GM12878 (cell line): ENCODE measurements around the gene SPATA16.
"Not testable (repeated sequence)": the region's sequence is repeated elsewhere in the genome, so short reads cannot be mapped to it uniquely, and the experiment has no call there.

Source experiments
- BRCA1 ChIP-seq: IDR thresholded peaks from 2 replicates; pipeline ENCODE4 v1.6.1; 2011; ENCODE audit warnings: low read depth, low read length, improper control_type of control experiment
- EZH2 ChIP-seq: IDR thresholded peaks from 2 replicates; pipeline ENCODE4 v1.6.1; 2012; ENCODE audit warnings: low read depth, mild to moderate bottlenecking, control low read depth, inconsistent platforms, low read length, borderline replicate concordance; ENCODE audit not compliant: control insufficient read depth
- HDAC2 ChIP-seq: fragments of 200-600 bp; sonication (generic); IDR thresholded peaks from 2 replicates; pipeline ENCODE4 v1.6.1; 2017
- NRF1 ChIP-seq: conservative IDR thresholded peaks from 2 replicates; pipeline ENCODE4 v1.6.1; 2011; ENCODE audit warnings: mild to moderate bottlenecking, low read depth, low read length, improper control_type of control experiment
- RUNX3 ChIP-seq: IDR thresholded peaks from 2 replicates; pipeline ENCODE4 v1.6.1; 2012; ENCODE audit warnings: low read length, inconsistent platforms
- SP1 ChIP-seq: IDR thresholded peaks from one replicate; pipeline ENCODE4 v1.6.1; 2011; ENCODE audit warnings: low read depth, low read length
- SRF ChIP-seq, 2 experiments: IDR thresholded peaks; 2 replicates each; pipeline ENCODE4 v1.6.1; 2011; ENCODE audit warnings: low read depth in 2 of 2, low read length in 2 of 2, mild to moderate bottlenecking in 1 of 2, moderate library complexity in 1 of 2
- YY1 ChIP-seq: IDR thresholded peaks from 2 replicates; pipeline ENCODE4 v1.6.1; 2011; ENCODE audit warnings: low read depth, mild to moderate bottlenecking, low read length
- TF ChIP-seq, protein P1 (sequence below), 3 experiments: IDR thresholded peaks in 2 of 3; conservative IDR thresholded peaks in 1 of 3; 2 replicates each; pipeline ENCODE4 v1.5.1; 2011; ENCODE audit warnings: low read depth in 3 of 3, low read length in 3 of 3, mild to moderate bottlenecking in 3 of 3, control low read depth in 2 of 3, moderate library complexity in 2 of 3, inconsistent platforms in 1 of 3, mixed read lengths in 1 of 3; ENCODE audit not compliant: control insufficient read depth in 2 of 3, insufficient read depth in 1 of 3; ENCODE audit errors: extremely low read depth in 1 of 3
- TF ChIP-seq, protein P2 (sequence below): fragments of 450-650 bp; IDR thresholded peaks from 2 replicates; pipeline ENCODE4 v1.6.1; 2017; ENCODE audit warnings: mild to moderate bottlenecking, moderate library complexity
- TF ChIP-seq, protein P3 (sequence below): IDR thresholded peaks from 2 replicates; pipeline ENCODE4 v1.6.1; 2012; ENCODE audit warnings: mild to moderate bottlenecking, low read depth, low read length

DNA sequence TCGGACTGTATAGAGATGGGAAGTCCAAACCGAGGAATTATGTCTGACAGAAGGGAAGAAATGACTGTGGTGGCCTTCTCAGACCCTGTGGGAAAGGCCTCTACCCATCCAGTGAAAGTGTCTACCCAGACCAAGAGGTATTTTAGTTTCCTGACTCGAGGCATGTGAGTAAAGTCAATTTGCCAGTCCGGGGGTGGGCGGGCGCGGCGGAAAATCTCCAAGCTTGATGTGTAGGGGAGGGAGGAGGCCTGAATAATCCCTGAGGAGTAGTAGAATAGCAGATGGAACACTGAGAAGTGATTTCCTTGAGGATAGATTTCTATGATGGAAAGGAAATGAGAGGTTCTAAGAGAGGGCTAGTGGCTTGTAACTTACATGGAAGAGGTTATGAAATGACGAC lies 15.5 kb upstream of the SPATA16 start:
- not testable (repeated sequence) for TF ChIP-seq EZH2; BRCA1; RUNX3; SP1; SRF (IDR thresholded peaks at IDR 0.05; ENCODE audit: low read depth in 2 of 2, low read length in 2 of 2); YY1; NRF1; HDAC2
- TF ChIP-seq, protein P1, sequence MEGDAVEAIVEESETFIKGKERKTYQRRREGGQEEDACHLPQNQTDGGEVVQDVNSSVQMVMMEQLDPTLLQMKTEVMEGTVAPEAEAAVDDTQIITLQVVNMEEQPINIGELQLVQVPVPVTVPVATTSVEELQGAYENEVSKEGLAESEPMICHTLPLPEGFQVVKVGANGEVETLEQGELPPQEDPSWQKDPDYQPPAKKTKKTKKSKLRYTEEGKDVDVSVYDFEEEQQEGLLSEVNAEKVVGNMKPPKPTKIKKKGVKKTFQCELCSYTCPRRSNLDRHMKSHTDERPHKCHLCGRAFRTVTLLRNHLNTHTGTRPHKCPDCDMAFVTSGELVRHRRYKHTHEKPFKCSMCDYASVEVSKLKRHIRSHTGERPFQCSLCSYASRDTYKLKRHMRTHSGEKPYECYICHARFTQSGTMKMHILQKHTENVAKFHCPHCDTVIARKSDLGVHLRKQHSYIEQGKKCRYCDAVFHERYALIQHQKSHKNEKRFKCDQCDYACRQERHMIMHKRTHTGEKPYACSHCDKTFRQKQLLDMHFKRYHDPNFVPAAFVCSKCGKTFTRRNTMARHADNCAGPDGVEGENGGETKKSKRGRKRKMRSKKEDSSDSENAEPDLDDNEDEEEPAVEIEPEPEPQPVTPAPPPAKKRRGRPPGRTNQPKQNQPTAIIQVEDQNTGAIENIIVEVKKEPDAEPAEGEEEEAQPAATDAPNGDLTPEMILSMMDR (IDR thresholded peaks at IDR 0.05 in 2 of 3, conservative IDR thresholded peaks at IDR 0.05 in 1 of 3; ENCODE audit: control insufficient read depth in 2 of 3, extremely low read depth in 1 of 3, insufficient read depth in 1 of 3, low read depth in 3 of 3, low read length in 3 of 3): not testable (repeated sequence)
- TF ChIP-seq, protein P2, sequence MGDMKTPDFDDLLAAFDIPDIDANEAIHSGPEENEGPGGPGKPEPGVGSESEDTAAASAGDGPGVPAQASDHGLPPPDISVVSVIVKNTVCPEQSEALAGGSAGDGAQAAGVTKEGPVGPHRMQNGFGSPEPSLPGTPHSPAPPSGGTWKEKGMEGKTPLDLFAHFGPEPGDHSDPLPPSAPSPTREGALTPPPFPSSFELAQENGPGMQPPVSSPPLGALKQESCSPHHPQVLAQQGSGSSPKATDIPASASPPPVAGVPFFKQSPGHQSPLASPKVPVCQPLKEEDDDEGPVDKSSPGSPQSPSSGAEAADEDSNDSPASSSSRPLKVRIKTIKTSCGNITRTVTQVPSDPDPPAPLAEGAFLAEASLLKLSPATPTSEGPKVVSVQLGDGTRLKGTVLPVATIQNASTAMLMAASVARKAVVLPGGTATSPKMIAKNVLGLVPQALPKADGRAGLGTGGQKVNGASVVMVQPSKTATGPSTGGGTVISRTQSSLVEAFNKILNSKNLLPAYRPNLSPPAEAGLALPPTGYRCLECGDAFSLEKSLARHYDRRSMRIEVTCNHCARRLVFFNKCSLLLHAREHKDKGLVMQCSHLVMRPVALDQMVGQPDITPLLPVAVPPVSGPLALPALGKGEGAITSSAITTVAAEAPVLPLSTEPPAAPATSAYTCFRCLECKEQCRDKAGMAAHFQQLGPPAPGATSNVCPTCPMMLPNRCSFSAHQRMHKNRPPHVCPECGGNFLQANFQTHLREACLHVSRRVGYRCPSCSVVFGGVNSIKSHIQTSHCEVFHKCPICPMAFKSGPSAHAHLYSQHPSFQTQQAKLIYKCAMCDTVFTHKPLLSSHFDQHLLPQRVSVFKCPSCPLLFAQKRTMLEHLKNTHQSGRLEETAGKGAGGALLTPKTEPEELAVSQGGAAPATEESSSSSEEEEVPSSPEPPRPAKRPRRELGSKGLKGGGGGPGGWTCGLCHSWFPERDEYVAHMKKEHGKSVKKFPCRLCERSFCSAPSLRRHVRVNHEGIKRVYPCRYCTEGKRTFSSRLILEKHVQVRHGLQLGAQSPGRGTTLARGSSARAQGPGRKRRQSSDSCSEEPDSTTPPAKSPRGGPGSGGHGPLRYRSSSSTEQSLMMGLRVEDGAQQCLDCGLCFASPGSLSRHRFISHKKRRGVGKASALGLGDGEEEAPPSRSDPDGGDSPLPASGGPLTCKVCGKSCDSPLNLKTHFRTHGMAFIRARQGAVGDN: not testable (repeated sequence)
- TF ChIP-seq, protein P3, sequence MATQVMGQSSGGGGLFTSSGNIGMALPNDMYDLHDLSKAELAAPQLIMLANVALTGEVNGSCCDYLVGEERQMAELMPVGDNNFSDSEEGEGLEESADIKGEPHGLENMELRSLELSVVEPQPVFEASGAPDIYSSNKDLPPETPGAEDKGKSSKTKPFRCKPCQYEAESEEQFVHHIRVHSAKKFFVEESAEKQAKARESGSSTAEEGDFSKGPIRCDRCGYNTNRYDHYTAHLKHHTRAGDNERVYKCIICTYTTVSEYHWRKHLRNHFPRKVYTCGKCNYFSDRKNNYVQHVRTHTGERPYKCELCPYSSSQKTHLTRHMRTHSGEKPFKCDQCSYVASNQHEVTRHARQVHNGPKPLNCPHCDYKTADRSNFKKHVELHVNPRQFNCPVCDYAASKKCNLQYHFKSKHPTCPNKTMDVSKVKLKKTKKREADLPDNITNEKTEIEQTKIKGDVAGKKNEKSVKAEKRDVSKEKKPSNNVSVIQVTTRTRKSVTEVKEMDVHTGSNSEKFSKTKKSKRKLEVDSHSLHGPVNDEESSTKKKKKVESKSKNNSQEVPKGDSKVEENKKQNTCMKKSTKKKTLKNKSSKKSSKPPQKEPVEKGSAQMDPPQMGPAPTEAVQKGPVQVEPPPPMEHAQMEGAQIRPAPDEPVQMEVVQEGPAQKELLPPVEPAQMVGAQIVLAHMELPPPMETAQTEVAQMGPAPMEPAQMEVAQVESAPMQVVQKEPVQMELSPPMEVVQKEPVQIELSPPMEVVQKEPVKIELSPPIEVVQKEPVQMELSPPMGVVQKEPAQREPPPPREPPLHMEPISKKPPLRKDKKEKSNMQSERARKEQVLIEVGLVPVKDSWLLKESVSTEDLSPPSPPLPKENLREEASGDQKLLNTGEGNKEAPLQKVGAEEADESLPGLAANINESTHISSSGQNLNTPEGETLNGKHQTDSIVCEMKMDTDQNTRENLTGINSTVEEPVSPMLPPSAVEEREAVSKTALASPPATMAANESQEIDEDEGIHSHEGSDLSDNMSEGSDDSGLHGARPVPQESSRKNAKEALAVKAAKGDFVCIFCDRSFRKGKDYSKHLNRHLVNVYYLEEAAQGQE: not testable (repeated sequence)
